ENCODE measurements around the gene POLR3E.

DNA sequence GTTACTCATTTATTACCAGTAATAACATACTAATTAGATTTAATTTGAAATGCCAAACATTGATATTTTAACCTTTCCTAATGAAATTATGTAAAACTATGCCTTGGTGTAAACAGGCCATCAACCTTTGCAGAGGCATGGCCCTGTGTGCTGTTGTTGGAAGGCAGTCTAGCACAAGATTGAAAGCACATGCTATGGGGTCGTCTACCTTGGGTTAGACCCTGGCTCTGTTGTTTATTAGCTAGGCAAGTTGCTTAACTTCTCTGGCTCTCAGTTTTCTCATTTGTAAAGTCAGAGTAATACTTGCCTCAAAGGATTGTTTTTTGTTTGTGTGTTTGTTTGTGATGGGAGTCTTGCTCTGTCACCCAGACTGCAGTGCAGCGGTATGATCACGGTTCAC, 86.6 kb downstream of the POLR3E start:
- TF ChIP-seq, protein P1, sequence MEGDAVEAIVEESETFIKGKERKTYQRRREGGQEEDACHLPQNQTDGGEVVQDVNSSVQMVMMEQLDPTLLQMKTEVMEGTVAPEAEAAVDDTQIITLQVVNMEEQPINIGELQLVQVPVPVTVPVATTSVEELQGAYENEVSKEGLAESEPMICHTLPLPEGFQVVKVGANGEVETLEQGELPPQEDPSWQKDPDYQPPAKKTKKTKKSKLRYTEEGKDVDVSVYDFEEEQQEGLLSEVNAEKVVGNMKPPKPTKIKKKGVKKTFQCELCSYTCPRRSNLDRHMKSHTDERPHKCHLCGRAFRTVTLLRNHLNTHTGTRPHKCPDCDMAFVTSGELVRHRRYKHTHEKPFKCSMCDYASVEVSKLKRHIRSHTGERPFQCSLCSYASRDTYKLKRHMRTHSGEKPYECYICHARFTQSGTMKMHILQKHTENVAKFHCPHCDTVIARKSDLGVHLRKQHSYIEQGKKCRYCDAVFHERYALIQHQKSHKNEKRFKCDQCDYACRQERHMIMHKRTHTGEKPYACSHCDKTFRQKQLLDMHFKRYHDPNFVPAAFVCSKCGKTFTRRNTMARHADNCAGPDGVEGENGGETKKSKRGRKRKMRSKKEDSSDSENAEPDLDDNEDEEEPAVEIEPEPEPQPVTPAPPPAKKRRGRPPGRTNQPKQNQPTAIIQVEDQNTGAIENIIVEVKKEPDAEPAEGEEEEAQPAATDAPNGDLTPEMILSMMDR (IDR thresholded peaks at IDR 0.05), result no peak
- no peak for TF ChIP-seq ZFX (IDR thresholded peaks at IDR 0.05; ENCODE audit: borderline replicate concordance)

All from 22Rv1 (cell line).